Endothelial cell (in vitro differentiated cells): ENCODE data around the gene GPATCH8. TPM values are rescaled to one million over a fixed set of nuclear protein-coding genes. Genes with fewer than 3 reads are reported as not detected.

Experiments
- DNase-seq: peaks from one replicate; pipeline ENCODE4 v3.0.0; 2021; ENCODE audit warnings: low spot score
- H3K27ac Mint-ChIP-seq: one replicate; pipeline ENCODE4 v1.8.0; 2021; ENCODE audit warnings: mixed read lengths, inconsistent platforms; ENCODE audit not compliant: unreplicated experiment
- H3K27me3 Mint-ChIP-seq: one replicate; pipeline ENCODE4 v1.8.0; 2021; ENCODE audit warnings: mild to moderate bottlenecking, moderate library complexity, mixed read lengths, inconsistent platforms; ENCODE audit not compliant: unreplicated experiment
- H3K36me3 Mint-ChIP-seq: one replicate; pipeline ENCODE4 v1.8.0; 2021; ENCODE audit warnings: mild to moderate bottlenecking, low read depth, mixed read lengths, inconsistent platforms; ENCODE audit not compliant: unreplicated experiment
- H3K4me1 Mint-ChIP-seq: one replicate; pipeline ENCODE4 v1.8.0; 2021; ENCODE audit warnings: mild to moderate bottlenecking, mixed read lengths, inconsistent platforms; ENCODE audit not compliant: unreplicated experiment
- H3K4me3 Mint-ChIP-seq: one replicate; pipeline ENCODE4 v1.8.0; 2021; ENCODE audit warnings: mild to moderate bottlenecking, mixed read lengths, inconsistent platforms; ENCODE audit not compliant: unreplicated experiment
- H3K9me3 Mint-ChIP-seq: one replicate; pipeline ENCODE4 v1.8.0; 2021; ENCODE audit warnings: mixed read lengths, inconsistent platforms; ENCODE audit not compliant: unreplicated experiment
- total RNA-seq: library from RNA; stranded (reverse); fragmentation: NEBNext Ultra II Directional; extraction: Animal tissue kit (Norgen Biotek cat#: 25700); gene quantifications from one replicate; pipeline ENCODE4 v1.2.1, GENCODE V29; 2021; ENCODE audit not compliant: unreplicated experiment
- TF ChIP-seq, protein P1 (sequence below): fragments of 200-600 bp; sonication (generic); IDR thresholded peaks from one replicate; pipeline ENCODE4 v1.5.0; 2021; ENCODE audit warnings: antibody characterized with exemption; ENCODE audit not compliant: unreplicated experiment

The GPATCH8 gene
- total RNA-seq, 1 donor from 2014 or later = 53.3 TPM

DNA sequence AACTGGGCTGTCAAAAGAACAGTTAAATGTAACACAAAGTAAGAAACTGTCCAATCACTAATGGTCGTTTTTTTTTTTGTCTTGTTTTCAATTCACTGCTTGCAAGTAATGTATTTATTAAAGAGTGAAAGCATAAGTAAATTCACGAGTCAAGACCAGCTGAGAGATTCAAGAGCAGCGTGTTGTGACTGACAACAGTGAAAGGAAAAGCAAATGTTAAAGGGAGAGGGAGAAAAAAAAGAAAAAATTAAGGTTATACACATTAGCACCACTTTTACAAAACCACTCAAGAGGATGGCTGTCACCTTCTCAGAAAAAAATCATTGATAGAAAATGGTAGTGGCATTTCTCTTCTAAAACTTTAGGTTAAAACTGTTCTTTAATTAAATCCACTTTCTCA lies 36.1 kb downstream of the GPATCH8 start:
- TF ChIP-seq, protein P1, sequence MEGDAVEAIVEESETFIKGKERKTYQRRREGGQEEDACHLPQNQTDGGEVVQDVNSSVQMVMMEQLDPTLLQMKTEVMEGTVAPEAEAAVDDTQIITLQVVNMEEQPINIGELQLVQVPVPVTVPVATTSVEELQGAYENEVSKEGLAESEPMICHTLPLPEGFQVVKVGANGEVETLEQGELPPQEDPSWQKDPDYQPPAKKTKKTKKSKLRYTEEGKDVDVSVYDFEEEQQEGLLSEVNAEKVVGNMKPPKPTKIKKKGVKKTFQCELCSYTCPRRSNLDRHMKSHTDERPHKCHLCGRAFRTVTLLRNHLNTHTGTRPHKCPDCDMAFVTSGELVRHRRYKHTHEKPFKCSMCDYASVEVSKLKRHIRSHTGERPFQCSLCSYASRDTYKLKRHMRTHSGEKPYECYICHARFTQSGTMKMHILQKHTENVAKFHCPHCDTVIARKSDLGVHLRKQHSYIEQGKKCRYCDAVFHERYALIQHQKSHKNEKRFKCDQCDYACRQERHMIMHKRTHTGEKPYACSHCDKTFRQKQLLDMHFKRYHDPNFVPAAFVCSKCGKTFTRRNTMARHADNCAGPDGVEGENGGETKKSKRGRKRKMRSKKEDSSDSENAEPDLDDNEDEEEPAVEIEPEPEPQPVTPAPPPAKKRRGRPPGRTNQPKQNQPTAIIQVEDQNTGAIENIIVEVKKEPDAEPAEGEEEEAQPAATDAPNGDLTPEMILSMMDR = no peak
- peaks cover 7% of the 10 kb centered on the region for H3K4me1 Mint-ChIP-seq
- H3K9me3 Mint-ChIP-seq = no peaks in the 10 kb centered on the region
- H3K36me3 Mint-ChIP-seq = no peaks in the 10 kb centered on the region
- no peak overlapping the region for H3K27ac Mint-ChIP-seq
- H3K27me3 Mint-ChIP-seq = peaks cover 3% of the 10 kb centered on the region
- DNase-seq = no peak
- H3K4me3 Mint-ChIP-seq = no peak overlapping the region

DNA sequence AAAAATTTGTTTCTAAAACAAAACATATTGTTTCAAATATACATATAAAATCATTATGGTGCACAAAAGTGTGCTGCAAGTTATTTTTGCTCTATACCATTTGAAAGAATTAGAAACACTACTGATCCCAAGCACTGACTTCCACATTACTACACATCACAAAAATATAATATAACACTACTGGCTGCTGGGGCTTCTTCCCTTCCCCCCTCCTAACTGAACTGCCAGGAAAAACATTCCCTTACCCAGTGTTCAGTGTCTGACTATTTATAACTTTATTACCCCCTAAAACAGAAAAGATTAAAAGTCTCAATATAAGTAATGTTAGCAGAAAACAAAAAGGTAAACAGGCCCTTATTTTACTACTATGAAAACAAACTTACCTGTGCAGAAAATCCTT lies 36.9 kb downstream of the GPATCH8 start:
- Mint-ChIP-seq H3K4me1 (peaks cover 7% of the 10 kb centered on the region), H3K4me3 (no peak overlapping the region), H3K36me3 (no peaks in the 10 kb centered on the region), H3K27ac (no peak overlapping the region), H3K9me3 (no peaks in the 10 kb centered on the region), H3K27me3 (peaks cover 3% of the 10 kb centered on the region)
- no peak for DNase-seq
- TF ChIP-seq, protein P1 = no peak

DNA sequence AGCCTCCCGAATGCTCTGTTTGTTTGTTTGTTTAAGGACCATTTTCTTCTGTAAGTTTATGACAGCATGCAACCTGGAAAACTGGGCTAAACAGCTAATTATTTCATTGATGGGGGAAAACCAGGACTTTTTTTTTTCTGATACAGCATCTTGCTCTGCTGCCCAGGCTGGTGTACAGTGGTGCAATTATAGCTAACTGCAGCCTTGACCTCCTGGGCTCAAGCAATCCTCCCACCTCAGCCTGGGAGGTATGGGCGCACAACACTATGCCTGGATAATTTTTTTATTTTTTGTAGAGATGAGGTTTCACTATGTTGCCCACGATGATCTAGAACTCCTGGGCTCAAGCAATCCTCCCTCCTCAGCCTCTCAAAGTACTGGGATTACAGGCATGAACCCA lies 37.3 kb downstream of the GPATCH8 start:
- no peak overlapping the region for H3K4me3 Mint-ChIP-seq
- DNase-seq = no peak
- no peak overlapping the region for H3K27ac Mint-ChIP-seq
- peaks cover 3% of the 10 kb centered on the region for H3K27me3 Mint-ChIP-seq
- H3K9me3 Mint-ChIP-seq = no peaks in the 10 kb centered on the region
- H3K4me1 Mint-ChIP-seq = peaks cover 7% of the 10 kb centered on the region
- H3K36me3 Mint-ChIP-seq = no peaks in the 10 kb centered on the region
- TF ChIP-seq, protein P1 = no peak

DNA sequence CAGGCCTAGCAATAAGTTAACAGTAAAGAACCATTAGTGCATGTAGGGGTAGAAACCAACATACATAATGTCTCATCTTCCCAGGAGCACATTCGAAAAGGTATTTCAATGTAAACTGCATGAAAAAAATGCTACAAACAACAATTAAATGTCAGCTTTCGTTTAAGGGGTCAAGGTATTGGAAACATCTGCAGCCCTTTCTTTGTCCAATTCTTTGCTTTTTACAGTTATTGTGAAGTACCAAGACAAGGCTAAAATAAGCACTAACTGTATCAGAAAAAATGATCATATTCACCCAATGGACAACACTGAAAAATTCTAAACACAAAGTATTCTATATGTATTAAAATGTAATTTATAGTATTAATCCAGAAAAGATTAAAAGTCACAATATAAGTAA lies 37.9 kb downstream of the GPATCH8 start:
- H3K36me3 Mint-ChIP-seq = no peaks in the 10 kb centered on the region
- DNase-seq = no peak
- peaks cover 7% of the 10 kb centered on the region for H3K4me1 Mint-ChIP-seq
- TF ChIP-seq, protein P1 = no peak
- no peak overlapping the region for H3K4me3 Mint-ChIP-seq
- no peaks in the 10 kb centered on the region for H3K9me3 Mint-ChIP-seq
- no peak overlapping the region for H3K27ac Mint-ChIP-seq
- H3K27me3 Mint-ChIP-seq = no peaks in the 10 kb centered on the region

DNA sequence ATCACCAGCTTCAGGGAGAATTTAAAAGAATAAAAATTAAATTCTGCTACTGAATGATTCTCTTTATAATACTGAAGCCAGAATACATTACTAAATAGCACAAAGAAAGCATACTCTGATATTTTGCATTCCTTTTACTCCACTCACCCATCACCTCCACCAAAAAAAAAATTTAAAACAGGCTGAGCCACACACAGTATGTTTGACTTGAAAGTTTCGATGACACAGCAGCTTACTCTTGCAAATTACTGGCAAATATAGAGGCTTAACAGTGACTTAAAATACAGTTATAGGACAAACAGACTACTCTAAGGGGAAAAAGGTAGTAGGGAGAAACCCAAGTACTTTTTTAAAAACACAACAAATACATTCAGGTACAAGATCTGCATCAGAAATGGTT lies 39.2 kb downstream of the GPATCH8 start:
- H3K9me3 Mint-ChIP-seq = no peaks in the 10 kb centered on the region
- H3K27me3 Mint-ChIP-seq = no peaks in the 10 kb centered on the region
- TF ChIP-seq, protein P1 = no peak
- peaks cover 7% of the 10 kb centered on the region for H3K4me1 Mint-ChIP-seq
- H3K27ac Mint-ChIP-seq = no peak overlapping the region
- H3K36me3 Mint-ChIP-seq = no peaks in the 10 kb centered on the region
- no peak for DNase-seq
- no peak overlapping the region for H3K4me3 Mint-ChIP-seq
